Hippocampal formation (tissue), 2 donors: Measurements from ENCODE around the gene TLE5.
A peak's percentile ranks its signal among the peaks of the same experiment; 100 is the strongest.
"Not testable (repeated sequence)": the region's sequence is repeated elsewhere in the genome, so short reads cannot be mapped to it uniquely, and the experiment has no call there.

Experiments used
- DNase-seq, 2 donors: peaks; one replicate each; lab custom pipeline; 2025; lab: John Stamatoyannopoulos, UW

Gene TLE5

DNA sequence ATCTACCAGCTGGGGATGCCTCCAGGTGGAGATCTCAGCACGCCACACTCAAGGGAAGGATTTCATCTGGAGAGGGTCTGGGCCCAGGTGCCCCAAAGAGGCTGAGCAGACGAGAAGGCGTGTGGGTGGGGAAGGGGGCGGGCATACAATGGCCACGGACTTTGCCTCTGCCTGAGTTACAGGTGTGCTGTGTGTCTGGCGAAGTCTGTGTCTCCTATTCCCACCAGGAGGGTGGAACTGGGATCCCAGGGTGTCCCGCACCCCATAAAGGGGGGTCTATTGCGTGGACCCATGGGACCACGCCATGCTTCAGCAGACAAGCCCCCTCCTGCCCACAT lies 36.8 kb downstream of the TLE5 start:
- DNase-seq = no peak

DNA sequence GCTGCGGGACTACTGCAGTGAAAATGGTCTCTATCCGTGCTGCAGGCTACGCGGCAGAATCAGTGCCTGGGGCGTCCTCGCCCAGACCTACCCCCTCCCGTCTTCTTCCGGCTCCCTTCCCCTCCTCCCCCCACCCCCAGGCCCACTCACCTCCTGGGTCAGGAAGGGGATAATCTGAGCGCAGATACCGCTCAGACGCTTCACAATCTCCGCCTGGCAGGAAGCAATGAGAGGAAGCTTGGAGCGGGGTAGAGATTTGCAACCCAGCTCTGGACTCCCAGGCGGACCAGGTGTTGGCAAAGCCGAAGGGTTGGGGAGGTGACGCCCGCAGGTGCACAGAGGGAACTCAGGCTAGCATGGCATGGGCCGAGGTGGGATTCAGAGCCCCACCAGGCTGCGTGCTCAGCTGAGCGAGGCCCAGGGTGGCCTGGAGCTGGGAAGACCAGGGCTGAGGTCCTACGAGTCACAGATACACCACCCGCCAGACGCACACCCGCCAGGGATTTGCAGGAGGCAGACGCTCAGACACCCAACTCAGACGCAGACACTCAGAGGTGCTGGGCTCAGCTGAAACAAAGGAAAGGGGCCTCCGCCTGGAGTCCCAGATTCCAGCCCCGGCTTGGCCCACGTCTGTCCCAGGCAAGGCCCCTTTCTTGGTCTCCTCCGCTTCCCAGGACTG lies 37.3 kb downstream of the TLE5 start:
- DNase-seq = no peak

DNA sequence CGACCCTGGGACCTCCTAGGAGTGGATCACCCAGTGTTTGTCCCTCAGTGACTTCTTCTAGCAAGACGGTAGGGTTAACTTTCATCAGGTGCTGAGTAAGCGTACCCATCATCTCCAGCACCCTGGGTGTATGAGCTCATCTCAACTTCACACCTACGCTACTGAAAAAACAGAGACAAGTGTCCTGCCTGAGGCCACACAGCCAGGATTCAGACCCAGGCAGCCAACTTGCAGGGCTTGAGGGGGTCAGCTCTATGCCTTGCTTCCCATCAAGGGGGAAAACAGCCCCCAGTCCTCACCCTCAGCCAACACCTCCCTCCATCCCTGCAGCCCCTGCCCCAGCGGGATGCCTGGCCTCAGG lies 37.8 kb downstream of the TLE5 start:
- DNase-seq = no peak

DNA sequence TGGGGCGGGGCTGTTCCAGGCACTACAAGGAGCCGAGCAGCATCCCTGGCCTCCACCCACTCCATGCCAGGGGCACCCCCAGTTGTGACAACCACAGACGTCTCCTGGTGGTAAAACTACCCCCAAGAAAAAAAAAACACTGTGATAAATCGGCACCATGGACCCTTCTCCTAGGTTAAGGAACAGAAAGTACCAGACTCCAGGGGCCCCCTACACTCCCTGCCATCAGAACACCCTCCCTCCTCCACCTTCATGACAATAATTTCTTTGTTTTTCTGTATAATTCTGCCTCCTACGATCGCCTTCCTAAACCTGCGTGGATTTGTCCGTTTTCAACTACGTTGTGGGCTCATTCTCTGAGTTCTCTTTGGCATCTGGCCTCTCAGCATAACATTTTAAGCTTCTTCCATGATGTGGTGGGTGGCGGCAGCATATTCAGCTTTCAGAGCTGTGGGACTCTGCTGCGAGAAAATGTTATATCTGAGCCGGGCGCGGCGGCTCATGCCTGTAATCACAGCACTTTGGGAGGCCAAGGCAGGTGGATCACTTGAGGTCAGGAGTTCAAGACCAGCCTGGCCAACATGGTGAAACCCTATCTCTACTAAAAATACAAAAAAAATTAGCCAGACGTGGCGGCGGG lies 41.9 kb downstream of the TLE5 start:
- peak in 1 of 2 donors; percentile 8 for DNase-seq

DNA sequence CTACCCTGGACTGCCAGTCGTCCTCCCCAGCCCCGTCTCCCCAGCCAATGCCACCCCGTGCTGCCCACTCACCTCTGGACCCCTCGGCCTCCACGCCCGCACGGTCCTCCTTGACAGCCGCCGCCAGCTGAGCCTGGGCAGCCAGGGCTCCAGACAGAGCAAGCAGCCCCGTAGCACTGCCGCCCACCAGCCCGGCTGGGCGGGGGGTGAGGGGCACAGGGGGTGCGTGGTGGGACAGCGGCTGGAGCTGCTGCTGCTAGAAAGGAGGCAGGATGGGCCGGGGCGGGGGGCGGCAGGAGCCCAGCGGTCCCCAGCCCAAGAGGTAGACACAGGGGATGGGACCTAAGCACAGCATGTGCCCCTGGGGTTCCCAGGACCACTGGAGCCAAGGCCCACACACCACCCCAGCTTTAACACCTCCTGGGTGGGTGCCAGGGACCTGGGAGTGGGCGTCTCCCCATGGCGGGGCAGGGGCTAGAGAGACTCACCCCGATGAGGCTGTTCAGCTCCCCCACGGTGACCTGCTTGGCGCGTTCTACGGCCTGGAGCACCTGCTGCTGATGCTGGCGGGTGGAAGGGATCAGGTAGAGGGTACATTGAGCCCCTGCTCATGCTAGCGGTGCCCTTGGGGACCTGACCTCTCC lies 43.0 kb downstream of the TLE5 start:
- no peak for DNase-seq

DNA sequence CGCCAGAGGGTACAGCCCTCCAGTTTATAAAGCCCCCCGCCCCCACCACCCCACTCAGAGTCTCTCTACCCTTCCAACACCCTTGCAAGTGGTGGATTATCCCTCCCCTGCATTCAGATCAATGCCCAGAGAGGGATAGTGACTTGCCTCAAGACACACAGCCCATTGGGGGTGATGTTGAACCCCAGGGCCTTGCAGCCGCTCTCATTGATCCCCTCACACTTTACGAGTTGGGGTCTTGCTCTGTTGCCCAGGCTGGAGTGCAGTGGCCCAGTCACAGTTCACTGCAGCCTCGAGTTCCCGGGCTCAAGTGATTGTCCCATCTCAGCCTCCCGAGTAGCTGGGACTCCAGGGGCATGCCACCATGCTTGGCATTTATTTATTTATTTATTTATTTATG lies 44.4 kb downstream of the TLE5 start:
- no peak for DNase-seq

DNA sequence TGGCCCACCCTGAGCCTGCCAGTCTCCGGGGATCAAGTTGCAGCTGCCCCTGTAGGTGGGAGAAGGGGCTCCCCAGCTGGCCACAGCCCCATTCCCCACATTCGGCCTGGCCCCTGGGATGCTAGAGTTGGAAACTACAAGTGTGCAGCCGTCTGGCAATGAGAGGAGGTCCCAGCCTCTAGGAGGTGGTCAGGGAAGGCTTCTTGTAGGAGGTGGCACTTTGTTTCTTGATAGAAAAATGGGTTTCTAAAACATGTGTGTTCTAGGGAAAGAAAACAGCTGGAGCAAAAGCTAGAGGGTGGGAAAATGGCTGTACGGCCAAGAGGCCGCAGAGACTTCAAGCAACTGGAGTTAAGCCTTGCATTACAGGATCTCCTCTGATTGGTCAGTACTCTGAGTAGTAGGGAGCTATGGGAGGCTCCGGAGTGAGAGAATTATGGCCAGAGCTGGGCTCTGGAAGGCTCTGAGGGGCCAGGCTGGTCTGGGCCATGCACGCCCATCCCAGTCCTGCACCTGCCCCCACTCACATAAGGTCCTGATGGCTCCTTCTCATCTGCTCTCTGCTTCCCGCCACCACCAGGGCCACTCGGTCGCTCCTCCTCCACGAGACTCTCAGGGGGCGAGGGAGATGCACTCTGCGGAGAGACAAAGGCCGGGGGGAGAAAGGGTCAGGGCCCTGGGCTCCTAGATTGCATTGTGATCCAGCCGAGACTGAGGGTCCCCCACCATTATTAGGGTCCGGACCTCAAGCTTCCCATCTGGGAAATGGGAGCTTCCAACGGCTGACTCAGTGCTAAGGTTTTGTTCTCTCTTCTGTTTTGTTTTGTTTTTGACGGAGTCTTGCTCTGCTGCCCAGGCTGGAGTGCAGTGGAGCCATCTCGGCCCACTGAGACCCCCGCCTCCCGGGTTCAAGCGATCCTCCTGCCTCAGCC lies 46.9 kb downstream of the TLE5 start:
- no peak for DNase-seq

DNA sequence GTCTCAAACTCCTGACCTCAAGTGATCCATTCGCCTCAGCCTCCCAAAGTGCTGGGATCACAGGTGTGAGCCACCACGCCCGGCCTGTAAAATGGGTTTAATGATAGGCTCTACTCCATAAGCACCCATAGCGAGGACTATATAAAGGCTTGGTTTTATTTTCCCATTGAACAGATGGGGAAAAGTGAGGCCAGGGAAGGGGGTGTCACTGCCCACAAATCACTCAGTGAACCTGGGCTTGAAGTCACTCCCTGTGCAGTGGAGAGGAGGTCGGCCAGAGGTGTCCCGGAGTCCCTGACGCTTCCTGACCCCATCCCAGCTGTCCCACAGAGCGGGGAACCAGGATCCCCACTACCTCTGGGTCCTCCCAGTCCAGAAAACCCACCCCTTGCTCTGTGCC lies 48.2 kb downstream of the TLE5 start:
- no peak for DNase-seq

DNA sequence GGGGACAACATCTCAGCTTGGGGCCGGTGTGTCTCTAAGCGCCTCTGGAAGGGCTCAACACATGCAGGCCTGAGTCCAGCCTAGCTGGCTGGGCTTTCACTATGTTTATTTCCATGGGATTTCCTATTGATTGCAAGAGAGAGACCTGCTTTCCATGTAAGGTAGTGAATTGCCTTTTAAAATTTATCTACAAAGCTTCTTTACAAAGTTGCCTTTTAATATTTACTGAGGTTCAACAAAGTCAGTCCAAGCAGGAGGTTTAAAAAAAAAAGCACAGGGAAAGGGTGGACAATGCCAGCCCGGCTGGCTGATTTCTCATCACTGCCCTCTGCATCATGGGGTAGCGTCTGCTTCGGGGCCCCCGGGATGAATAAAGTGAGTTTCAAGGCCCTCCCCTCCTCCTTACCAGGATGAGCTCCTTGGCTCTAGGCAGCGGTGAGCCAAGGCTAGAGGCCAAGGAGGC lies 49.0 kb downstream of the TLE5 start:
- no peak for DNase-seq

DNA sequence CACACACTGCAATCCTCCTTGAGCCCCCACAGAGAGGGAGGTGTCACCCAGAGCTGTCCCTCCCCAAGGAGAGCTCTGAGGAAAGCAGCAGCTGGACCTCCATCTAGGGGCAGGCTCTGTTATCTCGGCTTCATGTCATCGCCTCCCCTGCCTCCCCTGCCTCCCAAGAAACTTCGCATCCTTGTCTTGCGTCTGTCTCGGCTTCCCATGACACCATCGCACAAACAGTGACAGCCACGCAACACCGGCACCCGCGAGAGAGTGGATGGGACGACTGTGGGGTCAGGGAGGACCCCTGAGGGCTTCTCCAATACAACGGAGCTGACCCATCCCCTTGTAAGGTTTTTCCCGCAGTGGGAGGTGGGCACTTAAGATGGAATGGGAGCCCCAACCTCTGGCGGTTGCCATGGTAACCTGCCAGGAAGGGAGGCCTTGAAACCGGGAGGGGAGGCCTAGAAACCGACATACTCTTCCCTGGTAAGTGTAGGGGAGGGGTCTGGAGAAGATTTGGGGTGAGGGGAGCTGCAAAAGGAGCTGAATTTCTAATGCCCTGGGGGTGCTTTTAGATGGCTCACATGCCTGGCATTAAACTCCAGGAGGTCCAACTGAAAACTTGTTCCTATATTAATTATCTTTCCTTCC lies 49.6 kb downstream of the TLE5 start:
- no peak for DNase-seq

DNA sequence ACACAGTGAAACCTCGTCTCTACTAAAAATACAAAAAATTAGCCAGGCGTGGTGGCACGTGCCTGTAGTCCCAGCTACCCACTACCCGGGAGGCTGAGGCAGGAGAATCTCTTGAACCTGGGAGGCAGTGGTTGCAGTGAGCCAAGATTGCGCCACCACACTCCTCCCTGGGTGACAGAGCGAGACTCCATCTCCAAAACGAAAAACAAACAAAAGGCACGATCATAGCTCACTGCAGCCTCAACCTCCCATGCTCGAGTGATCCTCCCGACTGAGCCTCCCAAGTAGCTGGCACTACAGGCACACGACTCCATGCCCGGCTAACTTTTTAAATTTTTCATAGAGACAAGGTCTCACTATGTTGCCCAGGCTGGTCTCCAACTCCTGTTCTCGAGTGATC lies 50.2 kb downstream of the TLE5 start:
- DNase-seq = not testable (repeated sequence)

DNA sequence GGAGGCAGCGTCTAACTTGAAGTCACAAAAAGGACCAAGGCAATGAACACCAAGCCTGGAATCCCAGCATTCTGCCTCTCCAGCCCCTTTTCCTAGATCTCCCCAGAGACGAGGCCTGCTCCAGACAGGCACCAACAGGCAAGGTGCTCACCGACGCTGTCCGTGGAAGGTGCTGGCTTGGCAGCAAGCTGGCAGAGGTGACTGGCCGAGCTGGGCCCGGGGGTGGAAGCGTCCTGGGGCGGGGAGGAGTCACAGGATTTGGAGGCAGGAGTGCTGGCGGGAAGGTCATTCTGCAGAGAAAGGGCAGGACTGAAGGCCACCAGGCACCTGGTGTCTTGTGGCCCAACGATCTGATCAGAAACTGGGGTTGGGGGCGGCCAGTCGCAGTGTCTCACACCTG lies 51.4 kb downstream of the TLE5 start:
- no peak for DNase-seq

DNA sequence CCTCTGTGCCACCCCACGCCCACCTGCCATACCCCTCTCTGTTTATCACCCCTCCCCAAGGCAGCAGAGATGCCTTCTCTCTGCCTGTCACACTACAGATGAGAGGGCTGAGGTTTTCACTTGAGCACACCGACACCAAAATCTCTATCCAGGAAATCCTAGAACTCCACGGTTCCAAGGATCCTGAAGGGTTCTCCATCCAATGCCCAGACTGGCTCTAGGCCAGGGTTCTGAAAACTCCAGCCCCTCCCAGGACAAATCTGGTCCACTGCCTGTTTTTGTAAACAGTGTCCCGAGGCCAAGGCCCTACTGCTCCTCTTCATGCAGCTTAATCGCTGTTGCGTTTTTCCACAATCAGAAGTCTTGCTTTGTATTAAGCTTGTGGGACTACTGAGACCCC lies 53.3 kb downstream of the TLE5 start:
- DNase-seq = no peak

DNA sequence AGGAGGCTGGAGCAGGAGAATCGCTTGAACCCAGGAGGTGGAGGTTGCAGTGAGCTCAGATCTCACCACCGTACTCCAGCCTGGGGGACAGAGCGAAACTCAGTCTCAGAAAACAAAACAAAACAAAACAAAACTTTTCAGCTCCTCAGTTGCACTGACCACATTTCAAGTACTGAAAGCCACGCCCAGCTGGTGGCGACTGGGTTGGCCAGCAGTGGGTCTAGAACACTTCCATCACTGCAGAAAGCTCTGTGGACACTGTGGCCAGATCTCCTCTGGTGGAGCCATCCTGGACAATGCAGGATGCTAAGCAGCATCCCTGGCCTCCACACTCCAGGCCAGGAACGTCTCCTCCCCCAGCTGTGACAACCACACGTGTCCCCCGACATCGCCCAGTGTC lies 54.3 kb downstream of the TLE5 start:
- DNase-seq = no peak

DNA sequence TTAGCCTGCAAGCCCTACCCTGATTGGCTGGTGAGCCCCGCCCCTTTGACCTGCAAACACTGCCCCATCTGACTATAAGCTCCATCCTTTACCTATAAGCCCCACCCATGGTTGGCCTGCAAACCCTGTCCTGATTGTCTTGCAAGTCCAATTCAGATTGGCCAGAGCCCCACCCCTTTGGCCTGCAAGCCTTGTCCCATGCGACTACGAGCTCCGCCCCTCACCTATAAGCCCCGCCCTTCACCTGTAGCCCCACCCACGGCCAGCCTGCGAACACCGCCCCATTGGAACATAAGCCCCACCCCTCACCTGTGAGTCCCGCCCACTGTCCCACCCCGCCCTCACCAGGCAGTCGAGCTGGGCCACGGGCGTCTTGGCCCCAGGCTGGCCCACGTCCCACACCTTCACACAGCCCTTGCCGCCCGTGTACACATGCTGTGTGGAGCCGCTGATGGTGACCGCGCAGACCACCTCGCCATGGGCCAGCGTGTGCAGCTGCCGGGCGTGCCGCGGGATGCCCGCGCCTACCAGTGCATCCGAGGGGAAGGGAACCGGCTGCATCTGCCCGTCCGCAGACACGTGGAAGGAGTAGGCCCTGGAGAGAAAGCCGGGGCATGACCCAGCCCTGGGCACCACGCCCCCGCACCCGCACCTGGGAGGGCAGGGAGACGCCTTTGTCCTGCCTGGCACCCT lies 56.1 kb downstream of the TLE5 start:
- no peak for DNase-seq

DNA sequence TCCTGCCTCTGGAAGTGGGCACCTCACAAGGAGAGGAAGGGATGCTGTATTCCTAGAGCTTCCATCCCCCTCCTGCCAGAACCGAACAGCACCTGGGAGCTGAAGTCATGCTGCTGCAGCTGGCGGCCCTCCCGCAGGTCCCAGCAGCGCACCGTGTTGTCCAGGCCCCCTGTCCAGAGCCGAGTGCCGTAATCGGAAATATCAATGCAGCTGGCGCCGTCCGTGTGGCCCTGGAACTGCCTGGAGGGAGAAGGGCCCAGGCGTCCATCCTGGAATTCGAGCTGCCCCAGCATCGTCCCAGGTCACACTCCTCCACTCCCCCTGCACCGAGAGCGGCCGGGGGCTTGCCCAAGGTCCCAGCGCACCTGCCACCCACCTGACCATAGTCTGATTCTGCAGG lies 57.0 kb downstream of the TLE5 start:
- no peak for DNase-seq

DNA sequence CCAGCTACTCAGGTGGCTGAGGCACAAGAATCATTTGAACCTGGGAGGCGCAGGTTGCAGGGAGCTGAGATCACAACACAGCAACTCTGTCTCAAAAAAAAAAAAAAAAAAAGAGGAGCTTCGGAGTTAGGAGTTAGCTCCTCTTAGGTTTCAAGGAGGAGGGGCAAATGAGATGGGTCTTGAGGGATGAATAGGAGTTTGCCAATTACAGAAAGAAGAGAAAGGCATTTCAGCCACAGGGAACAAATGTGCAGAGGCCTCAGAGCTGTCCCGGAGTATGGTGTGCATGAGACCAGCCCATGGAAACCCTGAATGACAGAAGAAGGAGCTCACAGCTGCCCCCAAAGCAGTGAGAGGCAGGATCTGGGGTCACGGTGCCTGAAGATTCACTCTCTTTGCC lies 57.8 kb downstream of the TLE5 start:
- no peak for DNase-seq

DNA sequence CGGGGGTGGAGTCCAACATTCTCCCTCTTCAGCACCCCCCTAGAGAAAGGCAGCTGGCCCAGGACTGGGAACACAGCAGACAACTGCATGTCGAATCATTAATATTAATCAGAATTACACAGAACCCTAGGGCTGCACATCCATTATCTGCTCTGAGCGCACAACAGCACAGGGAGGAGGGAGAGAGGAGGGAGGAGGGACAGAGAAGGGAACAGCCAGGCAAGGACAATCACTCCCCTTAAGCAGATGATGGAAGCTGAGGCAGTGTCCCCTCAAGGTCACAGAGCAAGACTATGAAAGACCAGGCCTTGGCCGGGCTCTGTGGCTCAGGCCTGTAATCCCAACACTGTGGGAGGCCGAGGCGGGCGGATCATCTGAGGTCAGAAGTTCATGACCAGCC lies 59.2 kb downstream of the TLE5 start:
- no peak for DNase-seq
